C4-2B (cell line): ENCODE results near the gene DENND1A.

Source experiments
- H3K27ac ChIP-seq: fragments of 450-650 bp; 2 replicates; pipeline ENCODE4 v1.5.1; 2017
- CTCF ChIP-seq: fragments of 450-650 bp; conservative IDR thresholded peaks from 2 replicates; pipeline ENCODE4 v1.5.1; 2017; ENCODE audit warnings: mild to moderate bottlenecking
- ZFX ChIP-seq: fragments of 450-650 bp; IDR thresholded peaks from 2 replicates; pipeline ENCODE4 v1.6.1; 2017

Gene DENND1A

GRCh38 chr9:123365287-123365880 is 564.5 kb downstream of the DENND1A start:
- TF ChIP-seq CTCF: no peak; the same call in 1 of the 2 replicates
- TF ChIP-seq ZFX: no peak
- H3K27ac ChIP-seq: no peak overlapping the region

- no peak for TF ChIP-seq CTCF
- TF ChIP-seq ZFX: no peak
- H3K27ac ChIP-seq: no peak overlapping the region
These were observed 565.6 kb downstream of the DENND1A start for GRCh38 chr9:123364241-123364824.

GRCh38 chr9:123362856-123363255 is 567.1 kb downstream of the DENND1A start:
- TF ChIP-seq CTCF (no peak), ZFX (no peak)

DNA sequence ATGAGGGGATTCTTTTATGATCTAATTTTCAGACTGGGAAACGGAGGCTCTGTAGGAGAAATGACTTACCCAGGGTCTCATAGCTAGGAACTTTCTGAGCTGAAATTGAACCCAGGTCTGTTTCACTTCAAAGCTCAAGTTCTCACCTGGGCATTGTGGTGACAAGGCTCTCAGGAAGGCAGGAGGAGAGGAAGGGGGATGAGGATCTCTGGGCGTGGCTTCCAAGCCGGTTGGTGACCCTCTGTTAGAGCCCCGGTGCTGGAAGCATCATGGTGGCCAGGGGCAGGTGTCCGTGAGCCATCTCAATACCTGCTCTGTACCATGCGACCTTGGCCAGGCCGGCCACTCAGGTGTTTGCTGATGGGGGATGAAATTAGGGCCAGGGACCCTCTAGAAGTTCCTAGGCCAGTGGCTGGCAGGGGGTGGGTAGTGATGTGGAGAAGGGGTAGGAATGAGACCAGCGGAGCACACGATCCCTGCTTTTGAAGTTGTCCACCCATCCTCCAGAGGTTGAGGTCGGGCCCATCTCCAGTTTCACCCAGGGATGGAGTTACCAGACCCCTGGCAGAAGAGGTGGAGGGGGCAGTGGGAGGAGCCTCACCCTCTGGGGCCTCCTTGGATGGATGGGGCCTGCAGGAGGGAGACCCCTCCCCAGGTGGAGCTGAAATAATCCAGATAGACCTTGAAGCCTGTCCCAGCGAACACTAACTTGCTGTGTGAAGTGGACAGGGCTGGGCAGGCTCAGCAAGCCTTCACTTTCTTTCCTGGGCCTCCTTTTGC is 568.0 kb downstream of the DENND1A start:
- TF ChIP-seq ZFX (no peak), CTCF (no peak)
- no peak overlapping the region for H3K27ac ChIP-seq

More at GRCh38 chr9:123362856-123363255, 567.1 kb downstream of the DENND1A start:
- H3K27ac ChIP-seq: no peak overlapping the region

DNA sequence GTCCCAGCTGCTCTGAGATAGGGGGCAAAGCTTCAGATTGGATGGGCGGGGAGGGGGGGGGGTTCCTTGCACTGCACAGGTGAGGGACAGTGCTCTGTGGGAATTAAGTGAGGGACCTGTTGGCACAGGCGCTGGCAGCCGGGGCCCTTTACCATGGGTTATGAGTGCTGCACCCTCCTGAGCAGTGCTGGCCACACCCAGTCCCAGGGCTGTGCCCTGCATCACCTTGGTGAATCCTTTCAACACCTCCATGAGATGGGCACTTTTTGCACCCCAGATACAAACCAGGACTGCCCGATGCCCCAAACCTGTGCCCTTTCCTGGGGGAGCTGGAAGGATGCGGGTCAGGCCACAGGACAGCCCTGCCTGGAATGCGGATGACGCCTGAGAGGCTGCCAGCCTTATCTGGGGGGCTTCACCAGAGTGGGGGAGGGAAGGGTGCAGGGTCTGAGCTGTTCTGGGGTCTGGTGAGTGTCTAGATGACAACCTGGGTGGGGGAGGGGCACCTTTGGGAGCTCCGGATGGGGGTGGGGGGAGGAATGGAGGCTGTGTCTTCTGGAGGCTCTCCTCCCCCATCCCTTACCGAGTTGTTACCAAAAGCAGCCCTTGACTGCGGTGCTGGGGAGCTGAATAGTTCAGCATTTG is 568.7 kb downstream of the DENND1A start:
- H3K27ac ChIP-seq: no peak overlapping the region
- TF ChIP-seq ZFX (no peak), CTCF (no peak)

DNA sequence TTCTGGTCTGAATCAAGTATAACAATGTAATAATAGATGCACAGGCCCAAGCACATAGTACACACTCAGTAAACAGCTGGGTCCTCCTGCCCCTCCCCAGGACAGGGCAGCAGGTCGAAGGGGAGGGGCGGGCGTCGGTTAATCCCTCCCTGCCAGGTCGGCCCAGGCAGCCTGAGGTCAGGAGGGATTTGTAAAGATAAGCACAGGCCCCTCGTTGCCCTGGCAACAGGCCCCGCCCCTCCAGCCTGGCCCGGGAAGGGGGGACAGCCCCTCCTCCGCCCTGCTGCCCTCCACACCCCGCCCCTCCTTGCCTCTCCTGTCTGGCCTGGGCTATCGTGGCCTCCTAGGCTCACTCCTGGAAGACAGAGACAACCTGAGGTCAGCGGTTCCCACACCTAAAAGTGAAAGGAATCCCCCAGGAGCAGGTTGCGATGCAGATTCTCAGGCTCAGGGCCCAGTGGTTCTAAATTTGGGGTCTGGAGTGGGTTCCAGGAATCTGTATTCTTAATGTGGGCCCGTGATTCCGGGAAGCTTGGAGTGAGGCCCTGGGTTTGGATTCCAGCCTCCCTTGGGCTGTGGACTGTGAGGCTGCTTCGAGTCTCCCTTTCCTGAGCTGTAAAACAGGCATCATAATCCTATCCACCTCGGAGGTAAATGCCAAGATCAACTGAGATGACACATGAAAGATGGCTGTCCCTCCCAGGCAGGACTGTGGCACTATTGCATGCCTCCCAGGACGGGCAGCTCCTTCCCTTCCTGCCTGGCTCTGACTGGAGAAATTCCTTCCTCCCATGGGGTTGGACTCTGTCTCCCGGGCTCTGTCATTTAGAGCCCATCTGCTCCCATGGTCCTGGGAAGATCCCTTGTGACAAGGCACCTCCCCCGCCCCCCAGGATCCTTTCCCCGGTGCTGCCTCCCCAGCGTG is 569.5 kb downstream of the DENND1A start:
- no peak overlapping the region for H3K27ac ChIP-seq
- TF ChIP-seq ZFX (no peak), CTCF (no peak)
